AG20443 (cell line): ENCODE measurements around the gene DDAH1.

ENCODE experiments used
- DNase-seq: peaks from one replicate; pipeline ENCODE4 v3.0.0; 2012; ENCODE audit warnings: low spot score, mixed read lengths

Gene DDAH1

DNA sequence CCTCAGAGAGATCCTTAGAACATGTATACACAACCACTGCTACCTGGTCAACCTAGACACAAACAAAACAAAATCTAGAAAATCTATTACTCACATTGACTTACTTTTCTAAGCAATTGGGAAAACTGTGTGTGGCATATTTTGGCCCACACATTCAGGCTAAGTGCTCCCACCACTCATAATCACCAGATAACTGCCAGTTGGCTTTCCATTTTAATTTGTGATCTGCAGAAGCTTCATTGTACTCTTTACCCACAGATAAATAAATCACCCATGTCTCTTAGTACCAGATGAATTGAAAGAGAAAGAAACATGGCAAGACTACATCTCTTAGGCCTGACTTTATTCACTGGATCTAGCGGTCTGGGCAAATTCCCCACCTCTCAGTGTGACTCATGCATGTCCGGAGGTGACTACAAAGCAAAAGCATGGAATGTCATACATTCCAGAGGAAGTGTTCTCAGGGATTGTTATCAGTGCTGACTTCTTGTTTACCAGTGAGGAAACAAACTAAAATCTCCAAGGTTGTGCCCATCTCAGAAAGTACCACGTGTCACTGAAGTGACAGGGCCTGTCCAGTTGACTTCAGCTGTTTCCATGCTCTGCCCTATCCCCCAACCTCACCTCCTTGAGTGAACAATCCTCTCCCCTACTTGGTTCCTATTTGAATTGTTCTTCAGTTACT is 136.1 kb downstream of the DDAH1 start:
- peak; percentile 85 for DNase-seq

DNA sequence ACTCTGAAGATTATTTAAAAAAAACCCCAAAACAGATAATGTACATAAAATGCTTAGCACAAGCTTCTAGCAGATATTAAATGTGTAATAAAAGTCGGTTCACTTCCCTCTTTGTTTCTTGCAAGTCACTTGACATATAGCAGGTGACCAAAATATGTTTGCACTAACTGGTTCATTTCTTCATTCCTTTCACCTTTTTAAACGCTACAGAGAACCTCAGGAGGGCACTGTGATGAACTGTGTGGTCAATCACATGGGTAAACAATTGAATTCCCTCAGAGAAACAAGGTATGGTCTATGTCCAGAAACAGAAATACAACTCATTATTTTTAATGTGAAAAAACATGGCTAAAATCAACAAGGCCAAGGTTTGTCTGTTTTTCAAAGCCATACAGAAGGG is 137.2 kb downstream of the DDAH1 start:
- DNase-seq = no peak

DNA sequence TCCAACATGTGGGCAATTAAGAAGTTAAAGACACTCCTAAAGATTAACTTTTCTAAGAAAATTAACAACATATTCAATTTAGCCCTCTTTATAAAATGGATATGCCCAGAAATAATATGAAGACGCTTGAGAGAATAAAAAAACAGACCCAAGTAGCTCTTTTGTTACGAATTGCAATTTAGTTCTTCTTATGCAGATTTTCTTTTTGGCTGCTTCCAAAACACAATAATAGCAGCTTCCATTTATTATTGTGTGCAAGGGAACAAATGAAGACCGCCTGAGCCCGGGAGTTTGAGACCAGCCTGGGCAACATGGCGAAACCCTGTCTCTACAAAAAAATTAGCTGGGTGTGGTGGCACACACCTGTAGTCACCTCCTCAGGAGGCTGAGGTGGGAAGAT is 138.1 kb downstream of the DDAH1 start:
- no peak for DNase-seq

DNA sequence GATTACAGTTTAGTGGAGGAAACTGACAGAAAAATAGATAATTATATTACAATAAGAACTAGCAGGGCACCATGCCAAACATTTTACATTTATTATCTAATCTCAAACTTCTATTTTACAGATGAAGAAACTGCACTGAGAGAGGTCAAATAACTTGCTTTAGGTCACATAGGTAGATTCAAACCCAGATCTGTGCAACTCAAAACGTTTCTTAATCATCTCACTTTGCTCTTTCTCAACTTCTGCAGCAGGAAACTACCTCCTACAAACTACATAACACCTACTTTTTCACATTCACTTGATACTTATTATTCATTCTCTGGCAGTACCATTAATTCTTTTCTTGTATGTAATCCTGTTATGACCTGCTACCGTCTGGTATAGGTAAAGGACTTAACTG is 138.6 kb downstream of the DDAH1 start:
- DNase-seq = no peak

DNA sequence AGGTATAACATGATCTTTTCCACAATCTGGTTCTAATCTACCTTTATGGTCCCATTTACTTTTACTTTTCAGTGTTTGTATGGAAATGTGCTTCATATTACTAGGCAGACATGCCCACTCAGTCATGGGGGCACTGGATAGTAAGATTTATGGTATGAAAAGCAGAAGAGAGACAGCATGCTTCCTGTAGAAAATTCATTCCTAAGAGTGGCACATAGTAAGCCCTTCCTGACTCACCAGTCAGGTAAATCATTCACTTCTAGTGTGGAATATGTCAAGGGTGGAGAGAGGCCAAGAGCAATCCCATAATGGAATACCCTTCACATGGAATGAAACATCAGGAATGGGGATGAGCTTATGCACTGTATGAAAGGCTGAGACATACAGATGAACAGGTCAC is 139.0 kb downstream of the DDAH1 start:
- DNase-seq = no peak

DNA sequence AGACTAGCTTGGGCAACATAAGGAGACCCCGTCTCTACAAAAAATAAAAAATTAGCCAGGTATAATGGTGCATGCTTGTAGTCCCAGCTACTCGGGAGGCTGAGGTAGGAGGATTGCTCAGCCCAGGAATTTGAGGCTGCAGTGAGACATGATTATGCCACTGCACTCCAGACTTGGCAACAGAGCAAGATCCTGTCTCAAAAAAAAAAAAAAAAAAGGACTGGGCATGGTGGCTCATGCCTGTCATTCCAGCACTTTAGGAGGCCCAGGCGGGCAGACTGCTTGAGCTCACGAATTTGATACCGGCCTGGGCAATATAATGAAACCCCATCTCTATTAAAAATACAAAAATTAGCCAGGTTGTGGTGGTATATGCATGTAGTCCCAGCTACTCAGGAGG is 141.2 kb downstream of the DDAH1 start:
- DNase-seq = no peak

DNA sequence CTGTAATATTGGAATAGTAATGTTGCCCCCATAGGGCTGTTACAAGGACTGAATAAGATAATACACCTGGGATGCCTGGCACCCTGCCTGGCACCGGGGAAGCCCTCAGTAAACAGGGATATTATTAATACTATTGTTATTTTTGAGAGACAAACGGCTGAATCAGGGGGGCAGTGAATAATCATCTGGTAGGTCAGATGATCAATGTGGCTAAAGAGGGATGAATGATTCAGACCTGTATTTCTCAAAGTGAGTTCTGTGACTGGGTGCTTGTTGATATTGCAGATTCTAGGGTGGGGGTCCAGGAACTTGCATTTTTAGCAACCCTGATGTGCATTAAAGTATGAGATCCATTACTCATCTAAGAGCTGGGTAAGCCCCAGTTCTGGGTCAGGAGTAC is 142.3 kb downstream of the DDAH1 start:
- DNase-seq = no peak

DNA sequence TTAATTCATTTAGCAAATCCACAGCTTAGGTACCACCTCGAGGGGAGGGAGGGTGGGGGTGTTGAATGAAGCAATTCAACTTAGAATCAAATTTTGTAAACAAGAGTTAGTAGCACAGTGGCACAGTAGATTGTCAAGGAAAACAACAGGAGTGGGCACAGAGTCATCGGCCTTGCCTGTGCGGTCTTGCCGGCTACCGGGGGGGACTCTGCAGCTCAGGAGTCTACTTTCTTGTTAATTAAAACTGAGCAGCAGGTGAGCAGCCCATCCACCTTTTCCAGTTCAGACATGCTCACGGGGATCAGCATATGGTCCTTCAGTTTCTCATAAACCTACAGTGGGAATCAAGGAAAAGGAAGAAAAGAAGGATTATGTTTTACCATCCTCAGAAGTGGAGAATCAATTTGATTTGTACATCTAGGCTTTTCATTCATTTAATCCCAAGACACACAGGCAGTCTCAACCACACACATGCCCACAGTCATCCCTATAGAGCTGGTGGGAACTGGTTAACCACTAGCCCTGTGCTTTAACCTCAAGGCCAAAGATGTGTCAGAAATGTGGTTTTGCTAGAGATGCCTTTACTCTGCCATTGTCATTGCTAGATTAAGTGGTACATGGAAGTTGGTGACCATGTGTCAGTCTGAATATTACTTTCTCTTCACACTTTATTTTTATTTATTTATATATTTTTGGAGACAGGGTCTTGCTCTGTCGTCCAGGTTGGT is 143.6 kb downstream of the DDAH1 start:
- no peak for DNase-seq

DNA sequence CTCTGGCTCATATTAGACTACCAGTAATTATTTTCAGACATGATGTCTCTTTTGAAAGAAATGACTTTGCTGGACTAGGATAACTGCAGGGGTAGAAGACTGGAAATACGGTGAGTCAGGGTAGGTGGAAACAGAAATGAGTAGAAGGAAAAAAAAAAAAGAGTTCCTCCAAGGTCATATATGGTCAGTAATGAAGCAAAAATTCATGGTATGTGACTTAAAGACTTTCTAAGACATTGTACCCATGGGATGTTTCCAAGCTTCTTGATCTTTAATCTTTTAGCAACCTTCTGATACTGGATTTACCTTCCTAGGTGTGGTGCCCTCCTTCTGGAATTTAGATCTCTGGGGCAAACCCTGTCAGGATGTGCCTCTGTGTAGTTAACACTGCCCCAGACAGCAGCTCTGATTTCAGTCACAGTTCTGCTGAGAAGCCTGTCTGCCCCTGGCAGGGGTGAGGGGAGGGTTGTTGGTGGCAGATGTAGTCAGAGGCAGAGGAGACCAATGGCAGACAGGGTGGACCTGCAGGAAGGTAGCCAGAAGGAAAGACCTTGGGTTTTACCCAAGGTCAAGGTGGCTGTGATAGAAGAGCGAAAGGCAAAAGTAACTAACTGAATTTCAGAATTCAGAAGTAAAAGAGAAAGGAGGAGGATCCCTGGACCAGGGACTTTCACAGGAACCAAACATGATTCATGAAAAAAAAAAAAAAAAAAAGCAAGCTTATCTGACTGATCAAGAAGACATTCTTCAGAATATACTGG is 144.4 kb downstream of the DDAH1 start:
- no peak for DNase-seq

DNA sequence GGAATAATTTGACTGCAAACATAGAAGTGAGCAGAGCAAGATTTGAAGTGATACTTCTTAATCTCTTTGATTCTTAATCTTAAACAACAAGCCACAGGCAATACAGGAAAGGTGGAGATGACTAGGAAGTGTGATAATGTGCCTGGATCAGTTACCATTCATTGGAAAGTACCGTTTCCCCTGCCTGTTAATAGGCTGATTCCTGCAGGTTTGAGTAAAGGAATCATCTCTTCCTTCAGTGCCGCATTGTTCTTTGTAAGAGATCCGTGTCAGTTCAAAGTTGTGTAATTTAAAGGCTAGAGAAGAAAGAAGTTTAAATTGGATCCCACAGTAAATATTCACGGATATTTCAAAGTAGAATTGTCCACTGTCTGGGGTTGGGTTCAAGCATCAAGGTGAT is 145.0 kb downstream of the DDAH1 start:
- no peak for DNase-seq

DNA sequence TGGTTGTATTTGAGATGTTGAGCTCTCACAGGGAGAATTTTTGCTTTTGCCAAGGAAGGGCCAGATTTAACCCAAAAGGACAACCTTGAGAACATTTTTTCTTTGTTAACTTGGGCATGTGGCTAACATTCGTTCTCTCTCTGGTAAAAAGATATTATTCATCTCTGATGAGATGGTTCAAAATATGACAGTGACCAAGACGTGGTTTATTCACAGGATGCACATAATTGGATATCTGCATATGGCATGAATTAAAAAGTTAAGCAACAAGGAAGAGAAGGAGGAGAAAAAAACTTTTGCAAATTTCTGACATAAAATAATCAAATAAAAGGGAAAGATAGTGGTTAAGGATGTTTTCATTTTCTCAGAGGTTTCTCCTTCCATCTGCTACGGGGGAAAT is 145.5 kb downstream of the DDAH1 start:
- no peak for DNase-seq

DNA sequence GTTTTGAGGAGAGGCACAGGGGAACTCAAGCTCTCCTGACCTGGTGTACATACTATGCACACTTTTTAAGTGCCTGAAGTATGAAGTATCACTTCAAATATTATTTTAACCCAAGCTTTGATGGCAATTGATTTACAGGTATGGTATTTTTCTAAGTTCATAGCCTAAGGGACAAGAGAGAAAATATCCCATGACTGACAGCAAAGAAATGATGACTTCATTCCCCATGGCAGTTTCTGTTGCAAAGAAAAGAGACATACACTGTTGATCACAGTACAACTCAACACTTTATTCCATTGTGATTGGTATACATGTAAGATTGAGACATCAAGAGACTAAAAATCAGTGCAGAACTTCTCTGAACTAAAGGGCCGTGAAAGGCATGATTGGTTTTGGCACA is 146.7 kb downstream of the DDAH1 start:
- no peak for DNase-seq

DNA sequence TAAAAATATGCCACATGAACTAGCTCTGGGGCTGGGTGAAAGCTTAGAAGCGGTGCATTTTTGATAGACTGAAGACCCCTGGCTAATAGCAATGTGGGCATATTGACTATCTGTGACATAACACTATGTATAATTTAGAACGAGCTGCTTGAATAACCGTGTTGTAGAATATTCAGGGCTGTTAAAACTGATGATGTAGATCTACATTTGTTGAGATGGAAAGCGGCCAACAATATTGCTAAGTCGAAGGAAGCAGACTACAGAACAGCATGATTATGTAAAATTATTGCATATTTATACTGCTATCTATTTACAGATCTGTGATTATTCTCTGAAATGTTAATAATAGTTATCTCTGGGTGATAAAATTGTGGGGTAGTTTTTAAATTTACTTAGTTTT is 147.4 kb downstream of the DDAH1 start:
- no peak for DNase-seq

DNA sequence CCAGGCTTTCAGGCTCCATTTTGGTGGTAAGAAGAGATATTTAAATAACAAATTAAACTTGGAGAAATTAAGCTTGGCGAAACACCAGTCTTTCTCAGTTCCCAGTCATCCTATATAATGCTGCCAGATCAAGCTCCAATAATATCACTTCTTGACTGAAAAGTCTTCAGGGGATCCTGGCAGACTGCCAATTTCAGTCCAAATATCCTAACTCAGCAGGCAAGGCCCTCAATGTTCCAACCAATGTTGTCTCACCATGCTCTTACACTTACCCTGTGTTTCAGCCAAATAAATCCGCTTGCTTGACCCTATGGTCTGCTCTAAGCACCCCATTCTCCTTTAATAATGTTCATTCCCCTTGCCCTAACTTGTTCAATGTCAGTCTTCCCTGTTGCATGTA is 148.6 kb downstream of the DDAH1 start:
- DNase-seq = no peak

DNA sequence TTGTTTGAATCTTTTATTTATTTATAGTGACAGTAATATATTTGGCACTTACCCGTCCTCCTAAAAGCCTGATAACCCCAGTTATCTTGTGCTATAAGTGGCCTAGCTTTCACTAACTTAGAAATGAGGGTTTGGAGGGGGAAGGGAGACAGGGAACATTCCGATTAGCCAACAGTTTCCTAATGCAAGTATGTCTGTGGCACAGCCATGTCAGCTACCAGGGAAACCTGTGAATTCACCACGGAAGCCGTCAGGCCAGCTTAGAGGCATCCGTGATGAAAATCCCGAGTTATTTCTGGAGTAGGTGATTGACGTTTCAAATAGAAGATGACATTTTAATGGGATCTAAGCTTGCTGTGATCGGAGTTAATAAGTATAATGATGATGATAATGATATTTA is 149.2 kb downstream of the DDAH1 start:
- no peak for DNase-seq

DNA sequence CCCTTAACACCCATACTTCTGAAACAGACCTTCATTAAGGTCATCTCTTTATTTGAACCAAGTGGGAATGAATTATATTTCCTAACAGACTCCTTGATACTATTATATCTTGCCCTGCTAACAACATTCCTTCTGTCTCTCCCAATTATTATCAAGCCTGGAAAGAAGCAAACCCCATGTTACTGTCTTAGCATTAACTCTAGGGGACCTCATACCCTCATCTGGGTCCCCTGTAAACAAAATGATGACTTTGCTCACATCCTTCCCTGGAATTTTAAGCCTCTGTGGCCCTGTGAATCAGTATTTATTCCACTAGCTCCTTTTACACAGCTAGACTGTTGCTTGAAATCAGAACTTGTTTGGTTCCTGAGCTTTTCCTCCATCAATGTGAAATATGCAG is 150.2 kb downstream of the DDAH1 start:
- DNase-seq = peak; percentile 32

DNA sequence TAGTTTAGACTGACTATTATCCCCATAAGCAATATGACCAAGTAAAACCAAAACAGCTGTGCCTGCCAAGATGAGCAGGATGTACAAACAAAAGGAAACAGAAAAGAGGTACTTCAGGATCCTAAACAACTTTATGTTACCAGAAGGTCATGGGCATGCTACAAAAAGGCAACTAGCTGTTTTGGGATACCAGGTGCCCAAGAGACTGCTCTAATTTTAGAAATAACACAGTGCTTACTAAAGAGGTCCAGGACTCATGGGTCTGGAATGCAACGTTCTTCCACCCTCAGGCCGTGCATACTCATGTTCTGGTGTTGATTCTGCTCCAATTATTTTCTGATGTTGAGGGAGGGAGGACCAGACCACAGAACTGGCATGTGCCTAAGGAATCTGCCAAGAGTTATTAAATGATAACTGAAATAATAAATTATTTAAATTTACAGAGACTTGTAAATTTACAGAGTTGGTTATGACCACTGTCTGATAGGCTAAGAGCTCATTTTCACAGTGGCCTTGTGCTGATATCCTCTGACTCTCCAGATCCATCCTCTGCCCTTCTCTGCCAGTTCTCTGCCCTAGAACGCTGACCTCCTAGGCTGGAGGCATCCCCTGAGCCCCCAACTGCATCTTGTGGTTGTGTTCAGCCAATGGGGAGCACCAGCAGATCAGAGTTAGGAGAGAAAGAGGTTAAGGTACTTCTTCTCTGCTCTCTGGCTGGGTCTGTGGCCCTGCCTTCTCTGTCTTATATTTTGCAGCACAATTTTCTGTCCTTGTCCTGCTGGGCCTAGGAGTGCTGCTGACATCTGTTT is 150.9 kb downstream of the DDAH1 start:
- DNase-seq = peak; percentile 81

DNA sequence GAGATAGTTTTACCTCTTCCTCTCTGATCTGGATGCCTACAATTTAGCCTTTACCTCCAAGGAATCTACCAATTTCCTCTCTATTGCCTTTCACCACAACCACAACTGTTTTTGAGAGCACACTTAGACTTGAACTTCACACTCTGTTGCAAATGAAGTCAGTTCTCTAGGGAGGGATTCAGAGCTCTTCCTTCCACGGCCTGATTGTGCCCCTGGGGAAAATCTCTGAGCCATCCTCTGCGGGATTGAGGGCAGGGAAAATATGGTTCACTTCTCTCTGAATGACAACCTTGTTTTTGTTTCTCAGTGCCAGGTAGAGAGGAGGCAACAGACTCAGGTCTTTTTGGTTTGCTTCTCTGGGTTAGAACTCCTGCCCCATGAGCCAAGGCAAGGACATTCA is 153.1 kb downstream of the DDAH1 start:
- no peak for DNase-seq

DNA sequence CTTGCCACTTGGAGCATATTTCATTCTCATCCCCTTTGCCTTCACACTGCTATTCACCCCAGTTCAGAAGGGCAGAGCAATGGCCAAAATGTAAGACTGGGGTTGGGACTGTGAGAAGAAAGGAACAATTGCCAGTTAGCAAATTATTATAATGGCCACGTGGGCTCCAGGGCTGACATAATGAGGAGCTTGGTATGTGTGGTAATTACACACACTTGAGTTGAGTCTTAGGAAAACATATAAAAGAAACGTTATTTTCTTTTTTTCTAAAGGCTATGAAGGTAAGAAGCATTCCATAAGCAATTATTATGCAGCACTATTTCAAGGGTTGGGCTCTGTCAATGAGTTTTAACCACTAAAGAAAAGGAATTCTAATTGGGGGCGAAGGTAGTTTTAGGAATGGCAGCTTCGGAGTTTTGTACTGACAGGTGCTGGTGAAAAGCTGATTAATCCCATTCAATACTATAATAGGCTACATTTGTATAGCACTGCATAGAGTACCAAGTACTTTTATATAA is 156.1 kb downstream of the DDAH1 start:
- no peak for DNase-seq

DNA sequence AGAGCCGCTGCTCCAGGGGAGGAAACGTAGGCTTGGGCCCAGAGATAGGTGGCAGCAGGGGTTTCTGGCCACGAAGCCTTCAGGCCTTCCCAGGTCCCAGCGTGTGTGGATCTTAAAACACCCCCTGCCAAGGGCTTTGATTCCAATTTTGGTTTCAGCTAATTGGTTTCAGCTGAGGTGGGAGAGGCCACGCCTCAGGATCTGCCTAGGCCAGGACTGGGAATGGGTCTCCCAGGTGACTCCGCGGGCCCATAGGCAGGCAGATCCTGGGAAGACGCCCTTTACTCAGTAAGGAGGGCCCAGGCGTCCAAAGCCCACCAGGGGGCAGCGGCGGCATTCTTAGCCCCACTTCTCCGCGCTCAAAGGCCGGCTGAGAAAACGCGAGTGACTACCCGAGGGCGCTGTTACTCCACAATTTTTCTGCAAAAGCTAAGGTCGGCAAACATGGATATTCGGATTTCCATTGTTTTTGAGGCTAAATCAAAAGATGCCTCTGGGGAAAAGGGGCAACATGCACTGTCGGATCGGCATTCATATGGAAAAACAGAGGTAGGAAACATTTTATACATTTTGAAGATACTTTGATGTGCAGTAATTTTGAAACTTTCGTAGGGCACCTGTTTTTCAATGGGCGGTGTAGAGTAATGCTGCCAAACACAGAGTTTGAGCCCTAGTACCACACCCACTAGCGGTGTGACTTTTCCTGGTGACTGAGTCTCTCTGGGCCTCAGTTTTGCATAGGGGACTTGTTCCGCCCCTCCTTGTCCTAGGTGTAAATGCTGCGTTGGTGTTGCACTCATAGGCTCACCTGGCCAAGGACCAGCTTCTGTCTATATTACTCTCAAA is 156.7 kb downstream of the DDAH1 start:
- peak; percentile 85 for DNase-seq

DNA sequence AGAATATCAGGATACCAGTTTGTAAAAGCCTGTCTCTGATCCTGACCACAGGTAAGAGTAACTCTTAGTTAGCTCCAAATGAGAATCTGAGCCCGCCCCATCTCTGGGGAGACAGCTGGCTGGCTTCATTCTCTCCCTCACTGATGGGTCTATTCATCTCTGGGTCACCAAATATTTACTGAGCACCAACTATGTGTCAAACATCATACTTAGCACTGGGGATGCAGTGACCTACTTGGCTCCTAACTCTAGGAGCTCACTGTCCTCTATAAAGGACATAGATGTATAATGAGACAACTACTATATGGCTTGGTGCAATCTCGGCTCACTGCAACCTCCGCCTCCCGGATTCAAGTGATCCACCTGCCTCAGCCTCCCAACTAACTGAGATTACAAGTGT is 158.7 kb downstream of the DDAH1 start:
- DNase-seq = no peak
